GM18508 (cell line): ENCODE measurements around the gene DEAF1.

Experiments used
- ATAC-seq: cut with Tn5 transposase; IDR thresholded peaks from one replicate; pipeline ENCODE4 v1.9.1; 2021; ENCODE audit warnings: moderate number of reproducible peaks; ENCODE audit not compliant: insufficient read depth, unreplicated experiment

The DEAF1 gene

GRCh38 chr11:601573-602245 lies 93.3 kb downstream of the DEAF1 start:
- ATAC-seq = no peak

GRCh38 chr11:598005-598680 lies 96.9 kb downstream of the DEAF1 start:
- ATAC-seq = no peak

DNA sequence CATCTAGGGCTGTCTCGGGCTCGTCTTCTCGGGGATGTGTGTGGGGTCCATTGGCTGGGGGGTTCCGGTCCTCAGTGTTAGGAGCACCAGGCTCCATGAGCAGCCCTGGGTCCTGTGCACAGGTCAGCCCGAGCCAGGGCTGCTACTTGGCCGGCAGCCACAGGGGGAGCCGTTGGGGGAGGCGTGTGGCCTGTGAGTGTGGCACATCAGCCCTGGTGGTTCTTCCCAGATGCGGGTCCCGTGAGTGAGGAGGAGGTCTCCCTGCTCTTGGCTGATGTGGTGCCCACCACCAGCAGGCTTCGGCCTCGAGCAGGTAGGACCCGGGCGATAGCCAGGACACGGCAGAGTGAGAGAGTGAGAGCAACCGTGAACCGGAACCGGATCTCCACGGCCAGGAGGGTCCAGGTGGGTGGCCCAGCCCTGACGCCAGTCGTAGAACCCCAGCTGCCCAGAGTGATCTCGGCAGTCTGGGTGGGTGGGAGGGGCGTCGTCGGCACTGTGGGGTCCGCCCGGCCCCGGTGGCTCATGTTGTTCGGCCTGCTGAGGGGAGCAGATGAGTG lies 97.8 kb downstream of the DEAF1 start:
- ATAC-seq = no peak

- no peak for ATAC-seq
Measured at GRCh38 chr11:596374-596773, 98.6 kb downstream of the DEAF1 start.

GRCh38 chr11:595400-595799 lies 99.6 kb downstream of the DEAF1 start:
- ATAC-seq = no peak
